Stimulated activated CD8-positive, alpha-beta memory T cell treated with anti-CD3 and anti-CD28 coated beads, Interleukin-12 subunit alpha, Interleukin-12 subunit beta, amount 100 ng/mL, for 1 hour (primary cell): Measurements from ENCODE around the gene E2F8.

Experiments used
- DNase-seq: peaks from one replicate; pipeline ENCODE4 v3.0.0-alpha.2; 2020; ENCODE audit warnings: low read depth

Gene E2F8

GRCh38 chr11:19220903-19221724 lies 19.6 kb downstream of the E2F8 start:
- no peak for DNase-seq

GRCh38 chr11:19218786-19219460 lies 21.8 kb downstream of the E2F8 start:
- DNase-seq: no peak

- DNase-seq: no peak
Measured at GRCh38 chr11:19218216-19218615, 22.5 kb downstream of the E2F8 start.

GRCh38 chr11:19216709-19217374 lies 23.9 kb downstream of the E2F8 start:
- no peak for DNase-seq

- DNase-seq: no peak
Measured at GRCh38 chr11:19216021-19216420, 24.7 kb downstream of the E2F8 start.

- no peak for DNase-seq
Measured at GRCh38 chr11:19209617-19210370, 31.0 kb downstream of the E2F8 start.

GRCh38 chr11:19208959-19209546 lies 31.7 kb downstream of the E2F8 start:
- no peak for DNase-seq

GRCh38 chr11:19208181-19208580 lies 32.6 kb downstream of the E2F8 start:
- DNase-seq: no peak

GRCh38 chr11:19204836-19205235 lies 35.9 kb downstream of the E2F8 start:
- no peak for DNase-seq

- DNase-seq: no peak
Measured at GRCh38 chr11:19201737-19202605, 38.8 kb downstream of the E2F8 start, which contains the start of gene CSRP3. Gene CSRP3, minus strand, starts transcription at chr11:19201983. Its CDS starts 9,535 bp downstream, at chr11:19192448.

- DNase-seq: no peak
Measured at GRCh38 chr11:19200410-19201201, 40.1 kb downstream of the E2F8 start.

GRCh38 chr11:19199771-19200170 lies 41.0 kb downstream of the E2F8 start:
- DNase-seq: no peak

- no peak for DNase-seq
Measured at GRCh38 chr11:19199048-19199447, 41.7 kb downstream of the E2F8 start.

GRCh38 chr11:19196432-19196831 lies 44.3 kb downstream of the E2F8 start:
- no peak for DNase-seq

- no peak for DNase-seq
Measured at GRCh38 chr11:19194620-19195308, 46.0 kb downstream of the E2F8 start.

- no peak for DNase-seq
Measured at GRCh38 chr11:19193916-19194315, 46.8 kb downstream of the E2F8 start.

- no peak for DNase-seq
Measured at GRCh38 chr11:19191530-19192169, 49.1 kb downstream of the E2F8 start.

- DNase-seq: no peak
Measured at GRCh38 chr11:19187833-19188258, 52.9 kb downstream of the E2F8 start.
